Activated T-cell treated with anti-CD3 and anti-CD28 coated beads, Interleukin-2, amount 50 U/mL, for 4 hours (primary cell): ENCODE measurements around the gene CACNA1S. TPM values are rescaled to one million over a fixed set of nuclear protein-coding genes. Genes with fewer than 3 reads are reported as not detected.

Source experiments
- ATAC-seq, 2 donors: fragments of 200-7000 bp; cut with Tn5 transposase; one replicate each; pipeline ENCODE4 v1.10.0; 2021
- DNase-seq: peaks from one replicate; pipeline ENCODE4 v3.0.0-alpha.2; 2020
- H3K27me3 Mint-ChIP-seq: one replicate; pipeline ENCODE4 v1.8.0; 2021; ENCODE audit warnings: low read depth, mixed read lengths
- H3K36me3 Mint-ChIP-seq: one replicate; pipeline ENCODE4 v1.8.0; 2022; ENCODE audit warnings: mixed read lengths; ENCODE audit not compliant: insufficient read depth
- H3K4me1 Mint-ChIP-seq: one replicate; pipeline ENCODE4 v1.8.0; 2021; ENCODE audit warnings: low read depth, mixed read lengths
- H3K4me3 Mint-ChIP-seq: one replicate; pipeline ENCODE4 v1.8.0; 2021; ENCODE audit warnings: mild to moderate bottlenecking, moderate library complexity, mixed read lengths
- H3K9me3 Mint-ChIP-seq: one replicate; pipeline ENCODE4 v1.8.0; 2021; ENCODE audit warnings: mixed read lengths
- total RNA-seq, 3 donors: library from RNA; stranded (reverse); gene quantifications; one replicate each; pipeline ENCODE4 v1.2.1, GENCODE V29; 2021

CACNA1S gene
- total RNA-seq, 3 donors from 2014 or later, result not detected

DNA sequence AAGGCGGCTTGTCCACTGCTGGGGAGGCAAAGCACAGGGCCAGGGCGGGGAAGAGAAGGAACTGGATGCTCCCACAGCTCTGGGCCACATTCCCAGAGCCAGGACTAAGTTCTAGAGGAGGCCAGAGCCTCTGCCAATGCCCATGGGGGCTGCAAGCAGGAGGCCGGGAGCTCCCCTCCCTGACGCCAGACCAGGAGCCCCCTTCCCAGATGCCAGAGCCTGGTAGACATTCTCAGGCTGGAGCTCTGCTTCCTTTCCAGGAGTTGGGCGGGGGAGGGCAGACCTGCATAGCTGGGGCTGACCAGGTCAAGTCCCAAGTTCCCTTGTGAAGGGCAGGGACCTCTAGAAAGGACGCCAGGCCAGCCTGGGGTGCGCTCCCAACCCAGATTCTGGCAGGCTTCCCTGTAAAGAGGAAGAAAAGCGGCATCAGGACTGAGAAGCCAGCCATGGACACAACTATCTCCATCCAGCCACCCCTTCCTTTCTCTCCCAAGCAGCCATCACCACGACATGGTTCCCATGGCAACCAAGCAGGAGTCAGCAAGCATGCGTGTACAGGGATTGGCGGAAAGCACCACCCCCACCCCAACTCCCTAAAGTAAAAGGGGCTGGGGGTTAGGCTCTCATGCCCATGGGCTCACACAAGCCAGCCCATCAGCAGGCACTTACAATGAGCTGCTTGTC is 102.1 kb downstream of the CACNA1S start:
- H3K9me3 Mint-ChIP-seq, result no peaks in the 10 kb centered on the region
- H3K4me1 Mint-ChIP-seq, result peaks cover 53% of the 10 kb centered on the region
- no peaks in the 10 kb centered on the region for H3K27me3 Mint-ChIP-seq
- peaks cover 4% of the 10 kb centered on the region for H3K36me3 Mint-ChIP-seq
- ATAC-seq (no peak), DNase-seq (no peak)
- no peak overlapping the region for H3K4me3 Mint-ChIP-seq

DNA sequence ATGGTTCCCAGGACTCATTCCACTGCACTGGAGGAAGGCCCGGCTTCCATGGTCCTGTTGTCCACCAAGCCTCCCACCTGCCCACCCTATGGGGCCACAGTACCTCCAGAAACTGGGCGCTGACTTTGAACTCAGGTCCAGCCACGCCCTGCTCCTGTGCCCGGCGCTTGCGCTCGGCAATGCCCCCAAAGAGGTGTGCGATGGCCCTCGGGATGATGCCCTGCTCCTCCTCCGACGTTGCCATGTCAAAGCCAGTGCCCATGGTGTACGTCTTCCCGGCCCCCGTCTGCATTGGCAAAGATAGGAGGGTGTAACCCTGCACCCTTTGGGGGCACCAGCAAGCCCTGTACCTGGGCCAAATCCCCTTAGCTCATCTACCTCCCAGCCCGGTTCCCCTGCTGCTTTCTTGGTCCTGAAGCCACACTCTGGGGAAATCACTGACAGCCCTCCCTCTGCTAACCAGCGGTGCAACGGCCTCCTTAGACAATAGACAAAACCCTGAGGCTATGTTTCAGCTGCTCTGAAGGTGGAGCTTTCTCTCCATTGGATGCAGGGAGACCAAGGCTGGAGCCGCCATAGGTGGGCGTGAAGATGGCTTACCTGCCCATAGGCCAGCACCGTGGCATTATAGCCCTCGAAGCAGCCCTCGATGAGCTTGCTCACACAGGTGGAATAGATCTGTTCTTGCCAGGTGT is 103.4 kb downstream of the CACNA1S start:
- no peaks in the 10 kb centered on the region for H3K27me3 Mint-ChIP-seq
- peaks cover 4% of the 10 kb centered on the region for H3K36me3 Mint-ChIP-seq
- H3K9me3 Mint-ChIP-seq, result no peaks in the 10 kb centered on the region
- no peak for DNase-seq
- peaks cover 45% of the 10 kb centered on the region for H3K4me1 Mint-ChIP-seq
- H3K4me3 Mint-ChIP-seq, result no peak overlapping the region
- no peak for ATAC-seq

DNA sequence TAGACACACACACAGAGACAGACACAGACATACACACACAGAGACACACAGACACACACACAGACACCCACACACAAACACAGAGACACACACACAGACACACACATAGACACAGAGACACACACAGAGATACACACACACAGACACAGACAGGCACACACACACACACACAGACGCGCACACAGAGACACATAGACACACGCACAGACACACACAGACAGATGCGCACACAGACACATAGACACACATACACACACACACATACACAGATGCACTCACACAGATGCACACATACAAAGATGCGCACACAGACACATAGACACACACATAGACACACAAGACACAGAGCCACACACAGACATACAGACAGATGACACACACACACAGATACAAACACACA is 104.7 kb downstream of the CACNA1S start:
- no peak for ATAC-seq
- Mint-ChIP-seq H3K9me3 (no peaks in the 10 kb centered on the region), H3K27me3 (no peaks in the 10 kb centered on the region), H3K4me1 (peaks cover 33% of the 10 kb centered on the region), H3K36me3 (peaks cover 10% of the 10 kb centered on the region), H3K4me3 (no peak overlapping the region)
- no peak for DNase-seq

DNA sequence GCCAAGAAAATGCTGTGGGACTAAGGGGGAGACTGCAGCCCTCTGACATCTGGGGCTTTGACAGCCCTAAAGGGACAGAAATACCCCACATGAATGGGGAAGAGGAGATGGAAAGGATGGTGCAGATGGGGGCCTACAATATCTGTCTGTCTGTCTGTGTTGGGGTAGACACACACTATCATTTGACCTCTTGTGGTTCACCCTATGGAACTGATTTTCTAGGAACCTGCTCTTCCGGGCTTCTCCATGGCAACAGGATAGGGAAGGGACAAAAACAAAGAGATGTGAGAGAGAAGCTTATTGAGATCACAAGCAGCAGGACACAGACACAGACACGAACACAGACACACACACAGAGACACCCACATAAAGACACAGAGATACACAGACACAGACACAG is 105.8 kb downstream of the CACNA1S start:
- Mint-ChIP-seq H3K9me3 (no peaks in the 10 kb centered on the region), H3K4me3 (no peak overlapping the region), H3K4me1 (peaks cover 24% of the 10 kb centered on the region), H3K27me3 (no peaks in the 10 kb centered on the region), H3K36me3 (peaks cover 20% of the 10 kb centered on the region)
- ATAC-seq, result no peak
- no peak for DNase-seq

DNA sequence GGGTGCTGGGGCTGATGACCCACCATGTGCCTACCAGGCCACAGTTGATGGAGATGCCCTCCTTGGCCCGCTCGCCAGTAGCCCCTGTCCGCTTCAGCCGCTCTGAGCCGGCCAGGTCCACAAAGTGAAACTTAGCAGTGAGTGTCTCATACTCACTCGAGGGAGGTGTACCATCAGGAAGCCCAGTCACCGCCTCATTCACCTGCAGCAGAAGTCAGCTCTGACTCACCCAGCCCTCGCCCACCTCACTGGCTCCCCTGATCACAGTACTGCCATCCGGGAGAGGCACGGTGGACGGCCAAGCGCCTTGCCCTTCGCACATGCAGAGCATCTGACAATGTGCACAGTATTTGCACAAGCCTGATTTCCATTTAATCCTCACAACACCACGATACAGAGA is 107.5 kb downstream of the CACNA1S start:
- no peaks in the 10 kb centered on the region for H3K27me3 Mint-ChIP-seq
- ATAC-seq (peak in 1 of 2 donors; percentile 32), DNase-seq (no peak)

DNA sequence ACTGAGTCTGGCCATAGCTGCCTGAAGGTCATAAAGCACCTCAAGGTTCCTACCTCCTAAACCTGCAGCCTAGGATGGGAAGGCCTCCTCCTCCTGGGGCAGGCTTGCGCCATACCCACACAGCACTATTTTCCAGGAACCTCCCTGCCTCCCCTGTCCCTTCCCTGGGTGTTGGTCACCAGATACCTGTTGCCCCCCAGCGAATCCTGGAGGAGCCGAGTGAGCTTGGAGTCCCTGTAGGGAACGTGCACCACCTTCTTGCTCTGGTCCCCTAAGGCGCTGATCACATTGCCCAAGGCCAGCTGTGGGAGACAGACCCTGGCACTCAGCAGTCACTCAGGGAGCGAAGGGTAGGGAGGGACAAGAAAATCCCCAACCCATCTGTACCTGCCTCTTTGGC is 108.1 kb downstream of the CACNA1S start:
- DNase-seq (no peak), ATAC-seq (no peak)
- peaks cover 22% of the 10 kb centered on the region for H3K36me3 Mint-ChIP-seq
- H3K27me3 Mint-ChIP-seq, result no peaks in the 10 kb centered on the region
- no peak overlapping the region for H3K4me3 Mint-ChIP-seq
- no peaks in the 10 kb centered on the region for H3K9me3 Mint-ChIP-seq
- peaks cover 9% of the 10 kb centered on the region for H3K4me1 Mint-ChIP-seq

More for the DNA sequence above, 107.5 kb downstream of the CACNA1S start:
- peaks cover 20% of the 10 kb centered on the region for H3K36me3 Mint-ChIP-seq
- no peaks in the 10 kb centered on the region for H3K9me3 Mint-ChIP-seq
- H3K4me1 Mint-ChIP-seq, result peaks cover 13% of the 10 kb centered on the region
- H3K4me3 Mint-ChIP-seq, result no peak overlapping the region

DNA sequence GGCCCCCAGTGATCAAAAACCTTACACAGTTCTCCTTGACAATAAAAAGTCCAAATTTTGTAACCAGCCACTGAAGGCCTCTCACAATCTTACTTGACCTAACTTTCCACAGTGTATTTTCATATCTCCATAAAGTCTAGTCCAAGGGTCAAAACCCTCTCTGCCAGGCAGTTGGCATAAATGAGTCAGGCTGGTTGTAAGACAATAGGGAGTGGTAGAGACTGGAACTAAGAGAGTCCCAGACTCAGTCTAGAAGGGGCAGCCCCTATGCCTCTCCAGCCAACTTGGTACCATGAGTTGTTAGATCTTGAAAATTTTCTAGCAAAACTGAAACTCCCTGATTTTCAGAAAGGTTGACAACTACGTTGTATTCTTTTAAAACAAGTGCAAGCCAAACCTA is 109.7 kb downstream of the CACNA1S start:
- no peaks in the 10 kb centered on the region for H3K9me3 Mint-ChIP-seq
- ATAC-seq (no peak), DNase-seq (no peak)
- H3K4me1 Mint-ChIP-seq, result peaks cover 3% of the 10 kb centered on the region
- no peak overlapping the region for H3K4me3 Mint-ChIP-seq
- no peaks in the 10 kb centered on the region for H3K27me3 Mint-ChIP-seq
- H3K36me3 Mint-ChIP-seq, result peaks cover 30% of the 10 kb centered on the region

DNA sequence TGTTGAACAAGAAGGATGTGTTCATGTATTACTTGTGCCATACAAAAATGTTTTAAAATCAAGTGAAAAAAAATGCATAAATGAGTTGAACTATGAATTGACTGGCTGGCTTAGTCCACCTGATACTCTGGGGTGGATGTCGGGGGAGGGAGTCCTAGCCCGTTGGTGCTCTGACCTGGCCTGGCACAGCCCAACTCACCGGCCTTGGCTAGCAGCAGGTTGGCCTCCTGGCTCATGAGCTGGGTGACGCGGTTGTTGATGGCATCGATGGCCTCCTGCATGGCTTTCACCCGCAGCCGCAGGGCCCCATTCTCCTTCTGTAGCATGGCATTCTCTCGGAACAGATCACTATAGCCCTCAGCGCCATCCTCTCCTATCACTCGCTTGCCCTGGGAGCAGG is 110.3 kb downstream of the CACNA1S start:
- ATAC-seq (no peak), DNase-seq (no peak)
- peaks cover 3% of the 10 kb centered on the region for H3K4me1 Mint-ChIP-seq
- H3K9me3 Mint-ChIP-seq, result no peaks in the 10 kb centered on the region
- H3K4me3 Mint-ChIP-seq, result no peak overlapping the region
- H3K27me3 Mint-ChIP-seq, result no peaks in the 10 kb centered on the region
- H3K36me3 Mint-ChIP-seq, result peaks cover 33% of the 10 kb centered on the region

DNA sequence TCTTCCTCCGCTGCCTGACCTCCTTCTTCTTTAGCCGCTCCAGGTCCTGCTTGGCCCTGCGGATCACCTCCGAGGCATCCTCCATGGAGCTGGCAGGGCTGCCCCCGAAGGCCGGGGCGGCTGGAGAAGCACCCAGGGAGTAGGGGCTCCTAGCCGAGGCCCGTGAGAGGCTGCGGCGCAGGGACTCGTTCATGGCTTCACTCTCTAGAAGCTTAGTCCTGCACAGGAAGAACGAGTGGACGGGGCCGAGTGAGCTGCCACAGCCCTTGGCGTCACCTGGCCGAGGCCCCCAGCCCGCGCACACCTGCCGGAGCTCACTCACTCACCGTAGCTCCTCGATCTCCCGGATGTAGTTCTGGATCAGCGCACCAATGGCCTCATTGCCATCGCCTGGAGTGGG is 111.8 kb downstream of the CACNA1S start:
- H3K36me3 Mint-ChIP-seq, result peaks cover 39% of the 10 kb centered on the region
- H3K9me3 Mint-ChIP-seq, result no peaks in the 10 kb centered on the region
- H3K4me1 Mint-ChIP-seq, result peaks cover 3% of the 10 kb centered on the region

DNA sequence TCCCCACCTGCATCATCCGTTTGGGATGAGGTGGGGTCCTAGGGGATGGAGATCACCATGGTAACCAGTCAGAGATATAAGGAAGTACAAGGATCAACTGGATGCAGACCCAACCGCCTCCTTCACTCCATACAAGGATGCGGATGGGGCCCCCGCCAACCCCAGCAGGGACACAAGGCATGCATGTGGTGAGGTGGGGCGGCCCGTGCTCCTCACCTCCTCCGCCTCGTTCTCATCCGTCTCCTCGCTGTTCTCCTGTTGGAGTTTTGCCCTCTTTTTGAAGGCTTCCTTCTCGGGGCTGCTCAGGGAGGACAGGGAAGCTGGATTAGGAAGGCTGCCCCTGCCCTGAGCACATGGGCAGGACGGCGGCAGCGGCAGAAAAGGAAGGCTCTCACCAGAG is 112.6 kb downstream of the CACNA1S start:
- Mint-ChIP-seq H3K9me3 (no peaks in the 10 kb centered on the region), H3K4me3 (no peak overlapping the region), H3K4me1 (peaks cover 3% of the 10 kb centered on the region), H3K27me3 (no peaks in the 10 kb centered on the region), H3K36me3 (peaks cover 39% of the 10 kb centered on the region)
- no peak for ATAC-seq
- no peak for DNase-seq

More for the DNA sequence above, 111.8 kb downstream of the CACNA1S start:
- DNase-seq (no peak), ATAC-seq (no peak)
- no peaks in the 10 kb centered on the region for H3K27me3 Mint-ChIP-seq
- H3K4me3 Mint-ChIP-seq, result no peak overlapping the region

DNA sequence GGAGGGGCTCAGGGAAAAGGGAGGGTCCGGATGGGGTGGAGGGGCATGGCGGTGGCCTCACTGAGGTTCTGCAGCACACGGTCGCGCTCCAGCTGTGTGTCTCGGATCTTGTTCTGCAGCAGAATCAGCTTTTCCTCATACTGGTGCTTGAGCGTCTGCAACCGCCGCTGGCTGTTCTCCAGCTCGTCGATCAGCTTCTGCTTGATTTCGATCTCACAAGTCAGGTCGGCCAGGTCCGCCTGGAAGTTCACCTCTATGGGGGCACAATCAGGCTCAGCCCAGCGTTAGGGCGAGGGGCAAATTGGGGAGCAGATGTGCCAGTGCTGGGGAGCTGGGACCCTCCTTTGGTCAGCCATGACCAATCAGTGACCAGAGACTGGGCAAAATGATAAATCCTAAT is 113.9 kb downstream of the CACNA1S start:
- Mint-ChIP-seq H3K36me3 (peaks cover 39% of the 10 kb centered on the region), H3K4me1 (peaks cover 3% of the 10 kb centered on the region)

DNA sequence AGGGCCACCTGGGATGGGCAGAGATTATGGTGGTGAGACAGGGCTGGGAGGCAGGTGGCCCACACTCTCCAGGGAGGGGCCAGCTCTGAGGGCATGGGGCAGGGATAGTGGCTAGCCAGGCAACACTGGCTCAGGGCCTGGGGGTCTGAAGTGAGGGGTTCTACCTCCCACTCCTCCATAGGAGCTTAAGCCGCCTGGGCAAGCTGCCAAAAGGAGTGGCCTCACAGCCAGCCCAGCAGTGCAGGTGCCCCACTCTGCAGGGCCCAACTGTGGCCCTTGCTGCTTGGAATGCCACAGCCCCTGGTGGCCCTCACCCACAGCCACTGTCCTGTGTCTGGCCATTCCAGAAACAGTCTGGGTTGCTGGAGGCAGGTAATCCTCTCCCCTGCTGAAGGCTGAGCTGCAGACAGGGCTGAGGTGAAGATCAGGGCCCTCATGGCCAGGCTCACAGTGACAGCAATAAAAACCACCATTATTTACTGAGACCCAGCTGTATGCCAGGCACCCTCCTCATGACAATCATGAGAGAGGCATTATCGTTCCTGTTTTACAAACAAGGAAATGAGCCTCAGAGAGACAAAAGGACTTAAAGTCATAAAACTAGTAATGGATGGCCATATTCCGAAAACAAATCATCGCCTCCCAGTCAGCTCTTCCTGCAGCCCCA is 119.7 kb downstream of the CACNA1S start:
- ATAC-seq, result no peak
- H3K9me3 Mint-ChIP-seq, result no peaks in the 10 kb centered on the region
- DNase-seq, result no peak
- peaks cover 23% of the 10 kb centered on the region for H3K36me3 Mint-ChIP-seq
- H3K4me1 Mint-ChIP-seq, result no peaks in the 10 kb centered on the region
- no peak overlapping the region for H3K4me3 Mint-ChIP-seq
- no peaks in the 10 kb centered on the region for H3K27me3 Mint-ChIP-seq

More for the DNA sequence above, 113.9 kb downstream of the CACNA1S start:
- Mint-ChIP-seq H3K9me3 (no peaks in the 10 kb centered on the region), H3K4me3 (no peak overlapping the region), H3K27me3 (no peaks in the 10 kb centered on the region)
- ATAC-seq (no peak), DNase-seq (no peak)

DNA sequence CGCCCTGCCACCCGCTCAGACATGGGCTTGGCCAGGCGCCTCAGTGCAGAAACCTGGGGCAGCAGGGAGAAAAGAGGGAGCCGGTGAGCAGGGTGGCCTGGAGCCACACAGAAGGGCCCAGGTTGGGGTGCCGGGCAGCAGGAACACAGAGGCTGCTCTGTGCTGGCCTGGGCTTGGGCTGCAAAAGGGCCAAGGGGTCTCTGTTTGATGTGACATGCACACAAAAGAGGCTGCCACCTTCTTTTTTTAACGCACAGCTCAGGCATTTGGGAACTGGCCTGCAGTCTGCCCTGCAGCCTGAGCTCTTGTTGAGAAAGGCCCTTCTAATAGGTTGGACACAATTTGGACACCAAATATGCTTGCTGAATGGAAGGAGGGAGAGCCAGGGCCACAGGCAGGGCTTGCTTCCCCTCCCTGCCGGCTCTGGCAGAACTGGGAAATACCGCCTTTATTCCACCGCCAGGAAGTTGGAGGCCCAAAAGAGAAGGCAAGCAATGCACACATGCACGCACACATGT is 121.1 kb downstream of the CACNA1S start:
- no peaks in the 10 kb centered on the region for H3K4me1 Mint-ChIP-seq
- H3K4me3 Mint-ChIP-seq, result no peak overlapping the region
- no peaks in the 10 kb centered on the region for H3K9me3 Mint-ChIP-seq
- no peak for ATAC-seq
- DNase-seq, result no peak
- H3K36me3 Mint-ChIP-seq, result peaks cover 18% of the 10 kb centered on the region
- no peaks in the 10 kb centered on the region for H3K27me3 Mint-ChIP-seq

DNA sequence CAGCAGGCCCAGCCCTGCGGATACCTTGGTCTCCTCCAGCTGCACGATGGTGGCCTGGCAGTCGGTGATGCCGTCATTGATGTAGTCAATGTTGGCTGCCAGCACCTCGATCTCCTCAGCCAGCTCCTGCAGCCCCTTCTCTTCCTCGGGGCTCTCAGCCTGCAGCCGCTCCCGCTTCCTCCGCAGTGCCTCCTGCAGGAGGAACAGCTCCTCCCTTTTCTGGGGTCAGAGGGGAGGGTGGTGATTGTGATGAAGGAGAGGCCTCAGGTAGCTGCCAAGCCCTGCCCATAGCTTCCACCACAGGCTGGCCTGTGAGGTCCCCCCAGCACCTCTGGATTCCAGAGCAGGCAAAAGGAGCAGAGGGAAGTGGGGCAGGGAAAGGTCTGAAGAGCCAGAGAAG is 122.1 kb downstream of the CACNA1S start:
- no peak for DNase-seq
- H3K27me3 Mint-ChIP-seq, result no peaks in the 10 kb centered on the region
- no peaks in the 10 kb centered on the region for H3K9me3 Mint-ChIP-seq
- no peak for ATAC-seq
- H3K4me3 Mint-ChIP-seq, result no peak overlapping the region
- no peaks in the 10 kb centered on the region for H3K4me1 Mint-ChIP-seq
- H3K36me3 Mint-ChIP-seq, result peaks cover 16% of the 10 kb centered on the region
